HG03025 (cell line): ENCODE data around the gene EMC8.

Experiments
- ATAC-seq: cut with Tn5 transposase; IDR thresholded peaks from one replicate; pipeline ENCODE4 v1.9.1; 2021; ENCODE audit warnings: mild to moderate bottlenecking, moderate library complexity; ENCODE audit not compliant: unreplicated experiment, low FRiP score

The EMC8 gene

DNA sequence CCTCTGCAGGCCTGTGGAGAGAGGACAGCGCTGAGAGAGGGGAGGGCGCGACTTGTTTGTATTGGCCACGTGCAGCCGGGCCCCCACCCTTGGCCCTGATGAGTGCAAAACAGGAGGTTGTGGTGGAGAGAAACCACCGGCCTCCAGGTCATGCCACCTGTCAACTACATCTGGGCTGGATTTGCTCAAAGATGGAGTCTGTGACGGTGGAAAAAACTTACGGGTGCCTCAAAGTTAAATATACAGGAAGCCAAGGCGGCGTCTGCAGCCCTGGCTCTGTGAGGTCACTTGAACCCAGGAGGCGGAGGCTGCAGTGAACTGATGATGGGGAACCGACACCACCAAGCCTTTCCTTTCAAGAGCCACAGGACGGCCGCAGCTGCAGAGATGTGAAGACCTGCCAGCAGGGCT, 64.1 kb downstream of the EMC8 start:
- ATAC-seq: peak; percentile 62

DNA sequence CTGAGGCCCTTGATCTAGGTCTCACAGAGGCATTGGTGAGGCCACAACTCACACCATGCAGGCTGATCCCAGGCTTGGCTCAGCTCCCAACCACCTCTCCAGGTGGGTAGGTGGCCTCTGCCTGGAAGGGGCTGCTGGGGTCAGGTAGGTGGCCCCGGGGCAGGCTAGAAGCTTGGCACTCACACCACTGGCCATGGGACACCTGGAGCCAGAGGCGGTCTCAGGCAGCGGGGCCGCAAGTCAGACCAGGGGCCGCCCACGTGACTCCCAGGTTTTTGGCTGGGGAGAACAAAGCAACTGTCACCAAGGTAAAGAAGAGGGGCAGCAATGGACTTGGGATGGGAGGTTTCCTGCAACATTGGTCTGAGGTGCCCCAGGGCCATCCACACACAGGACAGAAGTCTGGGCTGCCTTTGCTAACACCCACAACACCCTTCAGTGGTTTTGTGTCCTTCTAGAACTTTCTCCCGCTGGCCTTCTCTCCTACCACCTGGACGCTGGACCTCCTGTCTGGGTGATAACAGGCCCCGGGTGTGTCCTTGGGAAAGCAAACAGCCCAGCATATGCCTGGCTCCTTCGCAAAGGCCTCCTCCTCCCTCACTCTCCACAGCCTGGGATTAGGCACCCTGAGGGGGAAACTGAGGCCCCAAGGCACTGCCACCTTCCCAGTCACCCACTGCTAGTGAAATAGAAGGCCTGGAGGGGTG, 64.9 kb downstream of the EMC8 start:
- no peak for ATAC-seq

DNA sequence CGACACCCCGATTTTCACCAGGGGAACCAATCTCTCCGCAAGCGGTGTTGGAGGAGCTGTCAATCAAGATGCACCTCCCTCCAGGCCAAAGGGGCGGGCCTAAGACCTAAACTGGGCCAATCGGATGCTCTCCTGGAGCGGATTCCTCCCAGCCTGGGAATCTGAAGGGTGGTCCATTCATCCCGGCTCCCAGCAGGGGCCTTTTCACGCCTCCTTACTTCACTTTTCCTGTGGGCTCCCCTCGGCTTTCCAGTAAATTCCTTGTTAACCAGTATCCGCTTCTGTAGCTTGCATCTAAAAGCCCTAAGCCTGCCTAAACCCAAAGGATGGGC, 65.5 kb downstream of the EMC8 start:
- no peak for ATAC-seq

DNA sequence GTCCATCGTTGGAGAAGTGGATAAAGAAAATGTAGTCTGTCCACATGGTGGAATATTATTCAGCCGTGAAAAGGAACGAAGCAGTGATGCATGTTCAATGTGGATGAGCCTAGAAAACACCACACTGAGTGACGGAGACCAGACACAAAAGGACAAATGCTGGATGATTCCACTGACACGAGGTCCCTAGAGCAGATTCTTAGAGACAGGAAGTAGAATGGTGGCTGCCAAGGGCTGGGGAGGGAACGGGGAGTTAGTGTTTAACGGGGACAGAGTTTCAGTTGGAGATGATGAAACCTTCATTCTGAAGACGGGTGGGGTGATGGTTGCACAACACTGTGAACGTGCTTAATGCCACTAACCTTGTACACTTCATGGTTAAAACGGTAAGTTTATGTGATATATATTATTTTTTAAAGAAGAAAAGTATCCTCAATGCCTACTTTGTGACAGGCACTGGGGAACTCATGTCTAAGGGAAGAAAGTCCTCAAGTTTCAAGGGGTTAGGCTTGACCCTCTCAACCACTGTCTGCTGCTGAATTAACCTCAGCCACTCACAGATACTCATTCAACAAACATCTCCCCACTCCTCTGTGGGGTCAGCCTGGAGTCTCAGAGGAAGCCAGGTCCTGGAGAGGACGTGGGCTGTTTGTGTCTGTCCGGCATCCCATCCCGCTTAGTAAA, 66.0 kb downstream of the EMC8 start:
- ATAC-seq: no peak

DNA sequence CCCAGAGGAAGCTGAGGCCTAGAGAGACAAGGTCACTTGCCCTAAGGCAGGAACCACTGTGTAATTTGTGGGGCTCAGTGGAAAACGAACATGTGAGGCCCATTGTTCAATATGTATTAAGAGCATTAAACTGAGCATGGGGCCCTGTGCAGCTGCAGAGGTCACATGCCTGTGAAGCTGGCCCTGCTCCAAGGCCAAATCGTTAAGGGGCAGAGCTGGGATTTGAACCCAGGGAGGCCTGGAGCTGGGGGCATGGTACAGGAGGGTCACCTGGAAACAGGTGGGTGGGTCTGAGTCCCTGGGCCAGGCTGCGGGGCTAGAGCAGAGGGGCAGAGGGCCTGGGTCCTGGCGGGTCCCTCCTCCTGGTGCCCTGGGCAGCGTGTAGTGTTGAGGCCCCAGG, 68.2 kb downstream of the EMC8 start:
- ATAC-seq: no peak

DNA sequence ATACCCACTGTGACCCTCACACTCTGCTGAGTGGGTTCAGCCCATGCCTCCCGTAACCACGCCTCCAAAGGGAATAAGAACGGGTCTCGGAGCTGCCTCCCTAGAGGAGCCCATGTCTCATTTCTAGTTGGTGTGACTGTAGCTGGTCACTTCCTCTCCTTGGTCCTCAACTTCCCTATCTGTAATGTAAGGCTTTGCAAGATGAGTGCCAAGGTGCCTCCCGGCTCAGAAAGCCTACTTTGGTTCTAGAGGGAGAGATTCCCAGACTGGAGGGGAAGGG, 69.2 kb downstream of the EMC8 start:
- ATAC-seq: no peak

DNA sequence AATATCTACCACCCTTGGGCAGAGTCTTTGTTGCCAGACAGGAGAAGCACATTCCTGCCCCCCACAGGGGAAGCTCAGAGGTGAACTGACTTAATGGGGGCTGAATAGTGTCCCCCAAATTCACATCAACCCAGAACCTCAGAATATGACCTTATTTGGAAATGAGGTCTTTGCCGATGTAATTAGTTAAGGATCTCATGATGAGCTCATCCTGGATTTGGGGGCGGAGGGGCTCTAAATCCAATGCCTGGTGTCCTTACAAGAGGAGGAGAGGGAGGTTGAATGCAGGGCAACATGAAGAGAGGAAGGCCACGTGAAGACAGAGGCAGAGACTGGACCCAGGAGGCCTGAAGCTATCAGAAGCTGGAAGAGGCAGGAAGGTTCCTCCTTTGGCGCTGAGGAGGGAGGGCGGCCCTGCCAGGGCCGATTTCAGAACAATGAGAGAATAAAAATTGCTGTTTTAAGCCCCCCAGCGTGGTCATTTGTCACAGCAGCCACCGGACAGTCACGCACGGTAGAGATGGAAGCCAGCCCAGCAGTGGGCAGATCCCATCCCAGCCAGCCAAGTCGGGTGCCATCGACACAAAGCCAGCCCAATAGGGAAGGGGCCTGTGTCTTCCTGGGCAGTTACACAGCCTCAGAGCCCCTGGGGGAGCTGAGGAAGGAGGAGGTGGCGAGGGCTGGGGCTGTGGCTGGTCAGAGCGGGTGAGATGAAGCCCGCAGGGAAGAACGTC, 69.7 kb downstream of the EMC8 start:
- no peak for ATAC-seq

DNA sequence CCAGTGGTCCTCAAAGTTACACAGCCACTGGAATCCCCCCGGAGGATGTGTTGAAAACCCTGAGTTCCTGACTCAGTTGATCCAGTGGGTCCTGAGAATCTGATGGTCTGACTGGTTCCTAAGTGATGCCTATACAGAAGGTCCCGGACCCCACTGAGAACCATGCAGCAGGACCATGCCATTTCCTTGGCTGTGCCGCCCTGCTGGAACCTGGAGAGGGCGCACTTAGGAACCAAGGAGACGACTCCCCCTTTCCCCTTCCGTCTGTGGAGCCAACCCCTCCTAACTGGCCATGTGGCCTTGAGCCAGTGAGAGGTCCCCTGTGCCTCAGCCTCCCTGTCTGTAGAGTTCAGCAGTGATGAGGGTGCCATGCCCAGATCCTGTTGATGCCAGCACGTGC, 70.5 kb downstream of the EMC8 start:
- no peak for ATAC-seq
